ENCODE results near the gene UBAP1. TPM values are rescaled to one million over a fixed set of nuclear protein-coding genes. Genes with fewer than 3 reads are reported as not detected.

Gene UBAP1
- total and polyA plus RNA-seq, 9 donors = 17.9 to 37.4 (median 33.0) TPM

GRCh38 chr9:34151398-34151797 is 27.4 kb upstream of the UBAP1 start:
- no peaks in the 10 kb centered on the region for H3K4me1 ChIP-seq (ENCODE audit: control insufficient read depth, insufficient read depth, low read length)
- no peaks in the 10 kb centered on the region for H3K9me3 ChIP-seq (replicated peaks; ENCODE audit: control insufficient read depth, low read depth, low read length)
- no peak overlapping the region for H3K4me3 ChIP-seq (ENCODE audit: low read length)
- no peaks in the 10 kb centered on the region for H3K27me3 ChIP-seq (ENCODE audit: control insufficient read depth, insufficient read depth, low read length)
- WGBS (ENCODE audit: insufficient coverage) = 90% methylated on average over 3 of the region's 4 CpGs
- DNase-seq = no peak
- H3K36me3 ChIP-seq (ENCODE audit: control insufficient read depth, insufficient read depth, low read length) = no peaks in the 10 kb centered on the region
- no peak overlapping the region for H3K27ac ChIP-seq (ENCODE audit: low read length)

GRCh38 chr9:34154057-34154456 is 24.8 kb upstream of the UBAP1 start:
- no peak overlapping the region for H3K4me3 ChIP-seq (ENCODE audit: low read length)
- H3K27ac ChIP-seq (ENCODE audit: low read length) = no peak overlapping the region
- no peaks in the 10 kb centered on the region for H3K9me3 ChIP-seq (replicated peaks; ENCODE audit: control insufficient read depth, low read depth, low read length)
- WGBS (ENCODE audit: insufficient coverage) = no CpG with 5 or more reads among the region's 1 CpG
- H3K27me3 ChIP-seq (ENCODE audit: control insufficient read depth, insufficient read depth, low read length) = no peaks in the 10 kb centered on the region
- H3K36me3 ChIP-seq (ENCODE audit: control insufficient read depth, insufficient read depth, low read length) = no peaks in the 10 kb centered on the region
- H3K4me1 ChIP-seq (ENCODE audit: control insufficient read depth, insufficient read depth, low read length) = no peaks in the 10 kb centered on the region
- no peak for DNase-seq

- Histone ChIP-seq H3K27me3 (ENCODE audit: control insufficient read depth, insufficient read depth, low read length) (no peaks in the 10 kb centered on the region), H3K4me1 (ENCODE audit: control insufficient read depth, insufficient read depth, low read length) (no peaks in the 10 kb centered on the region), H3K4me3 (ENCODE audit: low read length) (no peak overlapping the region), H3K27ac (ENCODE audit: low read length) (no peak overlapping the region), H3K9me3 (replicated peaks; ENCODE audit: control insufficient read depth, low read depth, low read length) (no peaks in the 10 kb centered on the region), H3K36me3 (ENCODE audit: control insufficient read depth, insufficient read depth, low read length) (no peaks in the 10 kb centered on the region)
- no peak for DNase-seq
Measured at GRCh38 chr9:34157318-34157717, 21.5 kb upstream of the UBAP1 start.

- H3K27ac ChIP-seq (ENCODE audit: low read length) = no peak overlapping the region
- H3K9me3 ChIP-seq (replicated peaks; ENCODE audit: control insufficient read depth, low read depth, low read length) = no peaks in the 10 kb centered on the region
- no peaks in the 10 kb centered on the region for H3K27me3 ChIP-seq (ENCODE audit: control insufficient read depth, insufficient read depth, low read length)
- 83% methylated on average over 2 of the region's 2 CpGs for WGBS (ENCODE audit: insufficient coverage)
- DNase-seq = no peak
- H3K4me1 ChIP-seq (ENCODE audit: control insufficient read depth, insufficient read depth, low read length) = no peaks in the 10 kb centered on the region
- no peaks in the 10 kb centered on the region for H3K36me3 ChIP-seq (ENCODE audit: control insufficient read depth, insufficient read depth, low read length)
- no peak overlapping the region for H3K4me3 ChIP-seq (ENCODE audit: low read length)
Measured at GRCh38 chr9:34157898-34158297, 20.9 kb upstream of the UBAP1 start.

- Histone ChIP-seq H3K4me1 (ENCODE audit: control insufficient read depth, insufficient read depth, low read length) (no peaks in the 10 kb centered on the region), H3K27me3 (ENCODE audit: control insufficient read depth, insufficient read depth, low read length) (no peaks in the 10 kb centered on the region), H3K36me3 (ENCODE audit: control insufficient read depth, insufficient read depth, low read length) (no peaks in the 10 kb centered on the region), H3K4me3 (ENCODE audit: low read length) (no peak overlapping the region), H3K27ac (ENCODE audit: low read length) (no peak overlapping the region), H3K9me3 (replicated peaks; ENCODE audit: control insufficient read depth, low read depth, low read length) (no peaks in the 10 kb centered on the region)
- DNase-seq = no peak
- WGBS (ENCODE audit: insufficient coverage) = 60% methylated on average over 1 of the region's 6 CpGs
Measured at GRCh38 chr9:34158362-34158869, 20.4 kb upstream of the UBAP1 start.

- Histone ChIP-seq H3K36me3 (ENCODE audit: control insufficient read depth, insufficient read depth, low read length) (no peaks in the 10 kb centered on the region), H3K27me3 (ENCODE audit: control insufficient read depth, insufficient read depth, low read length) (no peaks in the 10 kb centered on the region), H3K9me3 (replicated peaks; ENCODE audit: control insufficient read depth, low read depth, low read length) (no peaks in the 10 kb centered on the region), H3K27ac (ENCODE audit: low read length) (no peak overlapping the region), H3K4me1 (ENCODE audit: control insufficient read depth, insufficient read depth, low read length) (no peaks in the 10 kb centered on the region), H3K4me3 (ENCODE audit: low read length) (no peak overlapping the region)
- no peak for DNase-seq
- WGBS (ENCODE audit: insufficient coverage) = 56% methylated on average over 1 of the region's 3 CpGs
Measured at GRCh38 chr9:34163434-34163833, 15.4 kb upstream of the UBAP1 start.

GRCh38 chr9:34169125-34169524 is 9.7 kb upstream of the UBAP1 start:
- 95% methylated on average over 5 of the region's 6 CpGs for WGBS (ENCODE audit: insufficient coverage)
- Histone ChIP-seq H3K4me1 (ENCODE audit: control insufficient read depth, insufficient read depth, low read length) (peaks cover 8% of the 10 kb centered on the region), H3K4me3 (ENCODE audit: low read length) (no peak overlapping the region), H3K27me3 (ENCODE audit: control insufficient read depth, insufficient read depth, low read length) (no peaks in the 10 kb centered on the region), H3K27ac (ENCODE audit: low read length) (no peak overlapping the region), H3K36me3 (ENCODE audit: control insufficient read depth, insufficient read depth, low read length) (no peaks in the 10 kb centered on the region), H3K9me3 (replicated peaks; ENCODE audit: control insufficient read depth, low read depth, low read length) (no peaks in the 10 kb centered on the region)
- no peak for DNase-seq

- Histone ChIP-seq H3K4me3 (ENCODE audit: low read length) (no peak overlapping the region), H3K27ac (ENCODE audit: low read length) (peak overlapping the region; percentile 32), H3K4me1 (ENCODE audit: control insufficient read depth, insufficient read depth, low read length) (peaks cover 8% of the 10 kb centered on the region), H3K36me3 (ENCODE audit: control insufficient read depth, insufficient read depth, low read length) (no peaks in the 10 kb centered on the region), H3K9me3 (replicated peaks; ENCODE audit: control insufficient read depth, low read depth, low read length) (no peaks in the 10 kb centered on the region), H3K27me3 (ENCODE audit: control insufficient read depth, insufficient read depth, low read length) (no peaks in the 10 kb centered on the region)
- no CpG with 5 or more reads among the region's 1 CpG for WGBS (ENCODE audit: insufficient coverage)
- DNase-seq = peak; percentile 78
Measured at GRCh38 chr9:34170237-34170991, 8.4 kb upstream of the UBAP1 start.

GRCh38 chr9:34171753-34172535 is 6.9 kb upstream of the UBAP1 start:
- Histone ChIP-seq H3K4me3 (ENCODE audit: low read length) (no peak overlapping the region), H3K27me3 (ENCODE audit: control insufficient read depth, insufficient read depth, low read length) (no peaks in the 10 kb centered on the region), H3K4me1 (ENCODE audit: control insufficient read depth, insufficient read depth, low read length) (peaks cover 8% of the 10 kb centered on the region), H3K27ac (ENCODE audit: low read length) (no peak overlapping the region), H3K9me3 (replicated peaks; ENCODE audit: control insufficient read depth, low read depth, low read length) (no peaks in the 10 kb centered on the region), H3K36me3 (ENCODE audit: control insufficient read depth, insufficient read depth, low read length) (no peaks in the 10 kb centered on the region)
- 96% methylated on average over 5 of the region's 15 CpGs for WGBS (ENCODE audit: insufficient coverage)
- peak; percentile 70 for DNase-seq

- Histone ChIP-seq H3K4me3 (ENCODE audit: low read length) (no peak overlapping the region), H3K9me3 (replicated peaks; ENCODE audit: control insufficient read depth, low read depth, low read length) (no peaks in the 10 kb centered on the region), H3K36me3 (ENCODE audit: control insufficient read depth, insufficient read depth, low read length) (no peaks in the 10 kb centered on the region), H3K4me1 (ENCODE audit: control insufficient read depth, insufficient read depth, low read length) (peaks cover 8% of the 10 kb centered on the region), H3K27me3 (ENCODE audit: control insufficient read depth, insufficient read depth, low read length) (no peaks in the 10 kb centered on the region), H3K27ac (ENCODE audit: low read length) (no peak overlapping the region)
- DNase-seq = no peak
- no CpG with 5 or more reads among the region's 3 CpGs for WGBS (ENCODE audit: insufficient coverage)
Measured at GRCh38 chr9:34176089-34176488, 2.8 kb upstream of the UBAP1 start.
